SU-DHL-6 (cell line): Measurements from ENCODE around the gene CNOT1.

Experiments used
- EZH2phosphoT487 ChIP-seq: fragments of 200-600 bp; sonication (generic), shearing (Covaris generic); conservative IDR thresholded peaks from 2 replicates; pipeline ENCODE4 v1.6.1; 2018; ENCODE audit warnings: mild to moderate bottlenecking, antibody characterized with exemption, low read length, moderate library complexity, mixed read lengths
- TF ChIP-seq, protein P1 (sequence below): fragments of 200-600 bp; sonication (generic); IDR thresholded peaks from one replicate; pipeline ENCODE4 v1.5.1; 2017; ENCODE audit warnings: antibody characterized with exemption, mild to moderate bottlenecking, low read length, moderate library complexity; ENCODE audit not compliant: insufficient read depth, poor library complexity, severe bottlenecking

DNA sequence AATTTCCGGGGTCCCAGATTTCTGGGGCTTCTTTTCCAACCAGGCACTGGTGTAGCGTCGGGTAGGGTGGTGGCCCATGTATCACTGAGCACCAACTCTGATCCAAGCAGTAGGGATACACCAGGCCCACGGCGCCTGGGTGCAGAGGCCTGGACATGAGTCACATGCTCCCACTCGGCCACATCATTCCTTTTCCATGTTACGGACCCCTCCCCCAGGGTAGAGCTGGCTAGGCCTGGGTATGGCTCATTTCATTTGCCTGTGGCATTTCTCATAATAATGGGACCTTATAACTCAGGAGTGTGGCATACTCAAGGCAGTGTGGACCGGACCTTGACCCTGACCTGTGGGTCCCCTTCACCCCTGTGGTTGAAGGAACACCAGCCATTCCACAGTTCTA, 147.7 kb downstream of the CNOT1 start:
- TF ChIP-seq, protein P1, sequence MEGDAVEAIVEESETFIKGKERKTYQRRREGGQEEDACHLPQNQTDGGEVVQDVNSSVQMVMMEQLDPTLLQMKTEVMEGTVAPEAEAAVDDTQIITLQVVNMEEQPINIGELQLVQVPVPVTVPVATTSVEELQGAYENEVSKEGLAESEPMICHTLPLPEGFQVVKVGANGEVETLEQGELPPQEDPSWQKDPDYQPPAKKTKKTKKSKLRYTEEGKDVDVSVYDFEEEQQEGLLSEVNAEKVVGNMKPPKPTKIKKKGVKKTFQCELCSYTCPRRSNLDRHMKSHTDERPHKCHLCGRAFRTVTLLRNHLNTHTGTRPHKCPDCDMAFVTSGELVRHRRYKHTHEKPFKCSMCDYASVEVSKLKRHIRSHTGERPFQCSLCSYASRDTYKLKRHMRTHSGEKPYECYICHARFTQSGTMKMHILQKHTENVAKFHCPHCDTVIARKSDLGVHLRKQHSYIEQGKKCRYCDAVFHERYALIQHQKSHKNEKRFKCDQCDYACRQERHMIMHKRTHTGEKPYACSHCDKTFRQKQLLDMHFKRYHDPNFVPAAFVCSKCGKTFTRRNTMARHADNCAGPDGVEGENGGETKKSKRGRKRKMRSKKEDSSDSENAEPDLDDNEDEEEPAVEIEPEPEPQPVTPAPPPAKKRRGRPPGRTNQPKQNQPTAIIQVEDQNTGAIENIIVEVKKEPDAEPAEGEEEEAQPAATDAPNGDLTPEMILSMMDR = no peak
- no peak for TF ChIP-seq EZH2phosphoT487
